Mucosa of stomach (tissue), 1 donor: ENCODE measurements around the gene RGS9.

ENCODE experiments used
- H3K27me3 ChIP-seq: one replicate; pipeline ENCODE4 v1.7.0; 2013; ENCODE audit warnings: mild to moderate bottlenecking, low read length; ENCODE audit not compliant: control insufficient read depth, insufficient read depth
- H3K36me3 ChIP-seq: one replicate; pipeline ENCODE4 v1.7.0; 2013; ENCODE audit warnings: low read length; ENCODE audit not compliant: control insufficient read depth, insufficient read depth
- H3K4me1 ChIP-seq: one replicate; pipeline ENCODE4 v1.7.0; 2013; ENCODE audit warnings: mild to moderate bottlenecking, low read length; ENCODE audit not compliant: control insufficient read depth, insufficient read depth
- H3K4me3 ChIP-seq: one replicate; pipeline ENCODE4 v1.7.0; 2013; ENCODE audit warnings: low read length
- H3K9ac ChIP-seq: one replicate; pipeline ENCODE4 v1.7.0; 2013; ENCODE audit warnings: mild to moderate bottlenecking, low read length, moderate library complexity
- H3K9me3 ChIP-seq: one replicate; pipeline ENCODE4 v1.7.0; 2013; ENCODE audit warnings: mild to moderate bottlenecking, low read length, moderate library complexity; ENCODE audit not compliant: control insufficient read depth
- donor health status: Pancreatic carcinoma.

Gene RGS9

DNA sequence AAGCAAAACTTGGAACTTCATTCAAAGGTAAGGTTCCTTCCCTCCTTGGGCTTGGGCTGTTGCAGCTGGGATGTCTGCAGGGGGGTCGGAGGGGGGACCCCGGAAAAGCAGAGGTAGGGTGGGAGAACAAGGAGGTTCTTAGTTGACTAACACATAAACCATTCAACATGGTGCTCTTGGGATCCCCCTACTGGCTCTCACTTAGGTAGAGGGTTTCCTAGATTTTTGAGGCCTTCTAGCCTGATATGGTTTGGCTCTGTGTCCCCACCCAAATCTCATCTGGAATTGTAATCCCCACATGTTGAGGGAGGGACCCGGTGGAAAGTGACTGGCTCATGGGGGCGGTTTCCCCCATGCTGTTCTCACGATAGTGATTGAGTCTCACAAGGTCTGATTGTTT, 93.9 kb downstream of the RGS9 start:
- H3K27me3 ChIP-seq = no peaks in the 10 kb centered on the region
- no peaks in the 10 kb centered on the region for H3K36me3 ChIP-seq
- H3K4me3 ChIP-seq = no peak overlapping the region
- H3K9ac ChIP-seq = no peak overlapping the region
- peaks cover 9% of the 10 kb centered on the region for H3K4me1 ChIP-seq
- no peaks in the 10 kb centered on the region for H3K9me3 ChIP-seq

DNA sequence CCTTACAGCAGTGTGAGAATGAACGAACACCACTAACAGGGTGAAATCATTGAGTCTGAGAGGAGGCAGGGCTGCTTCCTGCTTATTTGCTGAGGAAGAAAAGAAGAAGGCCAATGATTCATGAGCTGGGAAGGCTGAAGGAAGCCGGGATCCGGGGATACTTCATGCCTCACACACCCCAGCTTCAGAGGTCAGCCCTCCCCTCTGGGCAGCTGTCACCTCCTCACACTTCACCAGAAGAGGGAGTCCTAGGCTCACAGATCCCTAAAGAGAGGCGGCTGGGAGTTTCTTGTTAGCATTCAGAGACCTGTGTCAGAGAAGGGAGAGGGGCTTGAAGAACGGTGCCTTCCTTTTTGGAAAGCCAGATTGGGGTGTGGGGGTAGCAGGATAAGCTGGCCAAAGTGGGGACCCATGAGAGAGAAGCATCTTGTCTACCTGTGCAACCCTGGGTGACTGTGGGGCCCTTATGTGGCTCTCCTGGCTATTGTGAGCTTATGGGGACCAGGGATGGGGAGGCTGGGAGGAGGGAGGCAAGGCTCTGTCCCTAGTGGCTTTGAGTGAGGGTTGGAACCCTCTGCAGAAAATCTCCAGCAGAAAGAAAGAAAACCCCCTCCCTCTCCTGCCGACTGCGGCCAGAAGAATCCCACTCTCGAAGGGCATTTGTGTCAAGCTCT, 94.6 kb downstream of the RGS9 start:
- peaks cover 9% of the 10 kb centered on the region for H3K4me1 ChIP-seq
- H3K27me3 ChIP-seq = no peaks in the 10 kb centered on the region
- H3K9ac ChIP-seq = no peak overlapping the region
- no peaks in the 10 kb centered on the region for H3K36me3 ChIP-seq
- H3K9me3 ChIP-seq = no peaks in the 10 kb centered on the region
- no peak overlapping the region for H3K4me3 ChIP-seq

DNA sequence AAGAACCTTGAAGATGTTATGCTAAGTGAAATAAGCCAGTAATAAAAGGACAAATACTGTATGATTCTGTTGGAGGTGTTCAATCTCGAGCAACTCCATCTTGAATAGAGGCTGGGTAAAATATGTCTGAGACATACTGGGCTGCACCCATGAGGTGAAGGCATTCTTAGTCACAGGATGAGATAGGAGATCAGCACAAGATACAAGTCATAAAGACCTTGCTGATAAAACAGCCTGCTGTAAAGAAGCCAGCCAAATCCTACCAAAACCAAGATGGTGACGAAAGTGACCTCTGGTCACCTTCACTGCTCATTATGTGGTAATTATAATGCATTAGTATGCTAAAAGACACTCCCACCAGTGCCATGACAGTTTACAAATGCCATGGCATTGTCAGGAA, 98.1 kb downstream of the RGS9 start:
- no peak overlapping the region for H3K4me3 ChIP-seq
- H3K36me3 ChIP-seq = no peaks in the 10 kb centered on the region
- no peaks in the 10 kb centered on the region for H3K27me3 ChIP-seq
- H3K4me1 ChIP-seq = no peaks in the 10 kb centered on the region
- H3K9ac ChIP-seq = no peak overlapping the region
- no peaks in the 10 kb centered on the region for H3K9me3 ChIP-seq

DNA sequence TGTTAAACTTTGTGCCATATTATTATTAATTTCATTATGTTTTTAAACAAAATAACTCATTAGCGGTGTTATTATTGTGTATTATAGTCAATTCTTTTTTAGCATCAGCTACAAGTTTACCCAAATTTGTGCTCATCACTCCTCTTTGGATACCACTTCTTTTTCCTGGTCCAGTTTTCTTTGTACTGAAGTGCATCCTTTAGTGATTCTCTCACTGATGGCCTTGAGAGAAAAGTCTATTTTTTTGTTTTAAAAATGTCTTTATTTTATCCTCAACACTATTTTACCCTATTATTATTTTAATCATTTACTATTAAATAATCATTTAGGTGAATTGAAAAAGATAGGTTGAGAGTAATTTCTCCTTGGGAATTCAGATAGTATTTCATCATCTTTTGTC, 99.2 kb downstream of the RGS9 start:
- no peak overlapping the region for H3K4me3 ChIP-seq
- no peaks in the 10 kb centered on the region for H3K9me3 ChIP-seq
- H3K27me3 ChIP-seq = no peaks in the 10 kb centered on the region
- no peaks in the 10 kb centered on the region for H3K36me3 ChIP-seq
- no peak overlapping the region for H3K9ac ChIP-seq
- no peaks in the 10 kb centered on the region for H3K4me1 ChIP-seq

DNA sequence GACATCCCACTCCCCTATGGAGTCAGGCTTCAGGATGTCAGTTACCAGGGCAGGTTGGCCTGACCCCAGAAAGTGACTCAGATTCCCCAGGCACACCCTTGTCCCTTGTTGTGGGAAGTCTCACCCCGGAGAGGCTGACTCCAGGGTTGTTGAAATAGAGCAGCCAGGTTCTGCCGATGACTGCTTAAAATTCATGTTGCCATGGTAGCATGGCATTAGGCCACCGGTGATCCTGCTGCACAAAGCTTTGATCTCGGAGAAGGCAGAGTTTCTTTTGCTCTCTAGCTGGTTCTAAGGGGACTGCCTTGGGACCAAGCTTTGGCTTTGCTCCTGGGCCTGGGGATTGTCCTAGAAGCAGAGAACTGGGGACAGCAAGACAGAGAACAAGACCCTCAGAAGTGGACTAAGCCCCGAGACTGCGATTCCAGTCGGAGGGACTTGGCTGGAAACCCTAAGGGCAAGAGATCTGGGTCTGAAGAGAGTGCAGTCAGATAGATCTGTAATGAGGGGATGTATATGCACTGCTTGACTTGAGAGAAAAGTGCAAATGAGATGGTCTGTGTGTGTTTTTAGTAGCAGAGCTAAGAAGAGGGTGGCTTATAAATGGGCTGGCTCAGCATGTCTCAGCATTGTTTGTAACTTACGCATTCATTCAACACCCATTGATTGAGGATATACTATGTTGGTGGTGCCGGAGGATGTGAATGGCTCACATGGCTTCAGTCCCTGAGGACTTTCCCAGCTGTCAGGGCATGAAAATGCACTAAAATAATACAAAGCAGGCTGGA, 106.9 kb downstream of the RGS9 start:
- no peaks in the 10 kb centered on the region for H3K27me3 ChIP-seq
- H3K4me3 ChIP-seq = no peak overlapping the region
- peaks cover 3% of the 10 kb centered on the region for H3K4me1 ChIP-seq
- no peaks in the 10 kb centered on the region for H3K36me3 ChIP-seq
- H3K9me3 ChIP-seq = no peaks in the 10 kb centered on the region
- no peak overlapping the region for H3K9ac ChIP-seq

DNA sequence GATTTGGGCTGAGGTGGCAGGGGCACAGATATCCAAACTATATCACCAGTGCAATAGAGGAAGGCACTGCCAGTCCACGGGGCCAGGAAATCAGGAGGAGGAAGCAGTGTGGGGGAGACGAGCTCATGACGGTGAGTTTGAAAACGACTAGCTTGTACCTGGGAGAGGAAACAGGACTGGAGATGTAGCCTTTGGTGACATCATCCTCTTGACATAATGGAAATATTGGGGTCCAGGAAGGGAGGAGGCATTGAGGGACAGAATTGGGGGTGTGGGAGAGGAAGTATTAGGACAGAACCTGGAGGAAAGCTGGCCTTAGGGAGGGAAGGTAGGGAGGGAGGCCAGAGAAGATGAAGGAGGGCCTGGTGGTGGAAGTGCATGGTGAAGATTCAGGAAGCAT, 109.1 kb downstream of the RGS9 start:
- H3K36me3 ChIP-seq = no peaks in the 10 kb centered on the region
- no peaks in the 10 kb centered on the region for H3K9me3 ChIP-seq
- H3K27me3 ChIP-seq = no peaks in the 10 kb centered on the region
- H3K4me1 ChIP-seq = peaks cover 3% of the 10 kb centered on the region
- H3K4me3 ChIP-seq = no peak overlapping the region
- H3K9ac ChIP-seq = no peak overlapping the region

DNA sequence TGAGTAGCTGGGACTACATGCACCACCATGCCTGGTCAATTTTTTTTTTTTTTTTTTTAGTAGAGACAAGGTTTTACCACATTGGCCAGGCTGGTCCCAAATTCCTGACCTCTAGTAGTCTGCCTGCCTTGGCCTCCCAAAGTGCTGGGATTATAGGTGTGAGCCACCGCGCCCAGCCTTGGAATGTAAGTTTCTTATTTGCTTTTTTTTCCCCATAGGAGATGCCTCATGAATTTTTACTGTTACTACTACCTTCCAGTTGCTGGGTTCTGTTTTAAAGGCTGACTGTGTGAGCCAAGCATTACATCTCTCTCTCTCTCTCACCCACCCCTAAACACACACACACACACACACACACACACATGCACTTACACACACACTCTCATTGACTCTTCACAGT, 112.6 kb downstream of the RGS9 start:
- H3K4me3 ChIP-seq = no peak overlapping the region
- no peaks in the 10 kb centered on the region for H3K4me1 ChIP-seq
- H3K36me3 ChIP-seq = no peaks in the 10 kb centered on the region
- no peaks in the 10 kb centered on the region for H3K9me3 ChIP-seq
- H3K27me3 ChIP-seq = peaks cover 4% of the 10 kb centered on the region
- no peak overlapping the region for H3K9ac ChIP-seq

DNA sequence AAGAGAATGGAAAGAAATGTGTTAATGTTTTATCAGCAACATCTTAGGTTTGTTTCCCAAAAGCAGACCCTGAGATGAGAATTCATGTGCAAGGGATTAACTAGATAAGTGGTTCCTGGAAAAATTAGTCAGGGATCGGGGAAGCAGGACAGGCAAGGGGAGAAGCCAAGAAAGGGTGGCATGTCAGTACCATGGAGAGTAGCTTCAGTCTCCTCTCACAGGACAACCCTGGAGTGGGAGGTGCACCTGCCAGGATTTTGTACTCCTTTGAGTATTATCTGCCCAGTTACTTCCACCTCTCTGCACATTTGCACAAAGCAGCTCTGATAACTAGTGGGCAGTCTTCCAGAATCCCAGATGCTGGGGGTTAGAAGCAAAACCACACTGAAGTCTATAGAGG, 117.0 kb downstream of the RGS9 start:
- no peaks in the 10 kb centered on the region for H3K36me3 ChIP-seq
- H3K4me3 ChIP-seq = no peak overlapping the region
- peaks cover 4% of the 10 kb centered on the region for H3K27me3 ChIP-seq
- no peaks in the 10 kb centered on the region for H3K4me1 ChIP-seq
- no peak overlapping the region for H3K9ac ChIP-seq
- H3K9me3 ChIP-seq = no peaks in the 10 kb centered on the region

DNA sequence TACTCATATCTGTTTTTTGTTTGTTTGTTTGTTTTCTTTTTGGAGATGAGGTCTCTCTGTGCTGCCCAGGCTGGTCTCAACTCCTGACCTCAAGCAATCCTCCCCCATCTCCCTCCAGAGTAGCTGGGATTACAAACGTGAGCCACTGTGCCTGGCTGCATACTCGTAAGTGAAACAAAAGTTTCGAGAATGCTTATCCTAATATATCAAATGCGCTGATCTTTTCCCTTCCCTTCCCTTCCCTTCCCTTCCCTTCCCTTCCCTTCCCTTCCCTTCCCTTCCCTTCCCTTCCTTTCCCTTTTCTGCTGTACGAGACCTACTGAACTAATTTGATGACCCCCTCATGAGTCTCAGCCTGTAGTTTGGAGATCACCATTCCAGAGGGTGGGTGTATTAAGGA, 122.1 kb downstream of the RGS9 start:
- Histone ChIP-seq H3K4me3 (no peak overlapping the region), H3K9me3 (no peaks in the 10 kb centered on the region), H3K27me3 (no peaks in the 10 kb centered on the region), H3K9ac (no peak overlapping the region), H3K36me3 (no peaks in the 10 kb centered on the region), H3K4me1 (no peaks in the 10 kb centered on the region)

DNA sequence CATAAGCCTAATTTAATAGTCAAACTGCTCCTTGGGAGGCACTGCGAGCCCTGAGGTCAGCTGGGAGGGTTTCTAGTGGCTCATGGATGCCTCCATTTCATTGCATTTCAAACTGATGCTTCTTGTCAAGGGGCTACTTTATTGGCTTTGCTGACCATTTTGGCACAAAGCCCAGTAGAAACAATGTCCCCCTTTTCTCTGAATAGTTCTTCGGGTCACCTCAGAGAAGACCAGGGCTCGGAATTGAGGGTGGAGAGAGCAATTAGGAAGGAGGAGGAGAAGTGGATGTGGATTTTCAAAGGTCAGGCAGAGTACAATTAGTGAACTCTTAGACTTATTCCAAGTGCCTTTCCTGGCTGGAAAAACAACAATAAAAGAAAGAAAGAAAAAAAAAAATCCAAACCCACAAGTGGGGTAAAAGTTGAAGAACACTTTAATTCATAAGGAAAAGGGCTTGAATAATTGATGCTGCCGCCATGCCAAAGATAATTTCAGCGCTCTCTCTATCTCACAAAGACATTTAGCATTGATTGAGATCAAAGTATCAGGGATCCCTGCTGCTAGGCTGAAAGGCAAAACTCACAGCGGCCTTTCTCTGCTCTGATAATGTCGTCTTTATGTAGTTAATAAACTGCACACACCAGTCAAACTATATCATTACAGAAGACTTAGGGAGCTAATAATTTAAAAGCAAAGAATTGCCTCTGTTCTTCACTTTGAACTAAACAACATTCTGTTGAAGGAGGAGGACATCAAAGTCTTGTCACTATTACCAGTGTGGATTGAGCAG, 122.7 kb downstream of the RGS9 start:
- no peak overlapping the region for H3K9ac ChIP-seq
- H3K4me1 ChIP-seq = no peaks in the 10 kb centered on the region
- no peaks in the 10 kb centered on the region for H3K27me3 ChIP-seq
- H3K4me3 ChIP-seq = no peak overlapping the region
- no peaks in the 10 kb centered on the region for H3K36me3 ChIP-seq
- no peaks in the 10 kb centered on the region for H3K9me3 ChIP-seq

DNA sequence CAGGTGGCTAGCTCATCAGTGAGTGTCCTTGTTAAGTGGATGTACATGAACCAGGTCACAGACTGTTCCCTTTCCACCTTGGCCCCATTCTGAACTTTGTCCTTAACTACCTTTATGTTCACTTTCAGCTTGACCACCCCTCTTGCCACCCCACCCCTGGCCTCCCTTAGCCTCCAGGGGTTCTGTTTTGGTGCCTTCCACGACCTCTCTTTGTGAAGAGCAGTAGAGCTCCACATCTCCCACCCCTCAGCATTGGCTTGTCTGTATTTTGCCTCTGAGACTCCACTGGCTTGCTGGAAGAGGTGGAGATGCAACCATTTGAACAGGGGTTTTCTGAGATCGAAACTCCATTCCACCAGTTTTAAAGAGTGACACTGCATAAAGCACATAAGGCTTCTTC, 123.5 kb downstream of the RGS9 start:
- Histone ChIP-seq H3K4me1 (no peaks in the 10 kb centered on the region), H3K36me3 (no peaks in the 10 kb centered on the region), H3K9me3 (no peaks in the 10 kb centered on the region), H3K4me3 (no peak overlapping the region), H3K27me3 (no peaks in the 10 kb centered on the region), H3K9ac (no peak overlapping the region)

DNA sequence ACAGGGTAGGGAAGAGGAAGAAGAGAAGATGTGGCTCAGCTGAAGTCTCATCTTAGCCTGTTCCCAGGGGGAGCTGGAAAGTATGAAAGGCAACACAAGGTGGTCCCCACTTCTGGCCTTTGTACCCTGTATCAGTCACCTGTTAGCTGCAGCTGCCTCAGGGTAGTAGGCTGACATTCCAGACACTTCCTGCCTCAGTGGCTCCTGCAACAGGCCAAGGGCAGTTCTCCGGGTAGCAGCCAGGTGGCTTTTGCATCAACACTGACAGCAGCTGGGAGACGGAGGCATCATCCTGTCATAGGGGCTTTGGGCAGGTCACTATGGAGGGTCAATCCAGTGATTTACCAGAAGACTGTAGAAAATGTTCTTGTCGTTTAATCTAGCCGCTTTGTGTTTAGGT, 124.0 kb downstream of the RGS9 start:
- H3K36me3 ChIP-seq = no peaks in the 10 kb centered on the region
- no peaks in the 10 kb centered on the region for H3K27me3 ChIP-seq
- no peak overlapping the region for H3K4me3 ChIP-seq
- H3K4me1 ChIP-seq = no peaks in the 10 kb centered on the region
- no peaks in the 10 kb centered on the region for H3K9me3 ChIP-seq
- H3K9ac ChIP-seq = no peak overlapping the region
